ENCODE measurements around the gene CTIF. TPM values are rescaled to one million over a fixed set of nuclear protein-coding genes. Genes with fewer than 3 reads are reported as not detected.

The CTIF gene
- total RNA-seq, 1 experiment from 2014 or later: 26.5 TPM

DNA sequence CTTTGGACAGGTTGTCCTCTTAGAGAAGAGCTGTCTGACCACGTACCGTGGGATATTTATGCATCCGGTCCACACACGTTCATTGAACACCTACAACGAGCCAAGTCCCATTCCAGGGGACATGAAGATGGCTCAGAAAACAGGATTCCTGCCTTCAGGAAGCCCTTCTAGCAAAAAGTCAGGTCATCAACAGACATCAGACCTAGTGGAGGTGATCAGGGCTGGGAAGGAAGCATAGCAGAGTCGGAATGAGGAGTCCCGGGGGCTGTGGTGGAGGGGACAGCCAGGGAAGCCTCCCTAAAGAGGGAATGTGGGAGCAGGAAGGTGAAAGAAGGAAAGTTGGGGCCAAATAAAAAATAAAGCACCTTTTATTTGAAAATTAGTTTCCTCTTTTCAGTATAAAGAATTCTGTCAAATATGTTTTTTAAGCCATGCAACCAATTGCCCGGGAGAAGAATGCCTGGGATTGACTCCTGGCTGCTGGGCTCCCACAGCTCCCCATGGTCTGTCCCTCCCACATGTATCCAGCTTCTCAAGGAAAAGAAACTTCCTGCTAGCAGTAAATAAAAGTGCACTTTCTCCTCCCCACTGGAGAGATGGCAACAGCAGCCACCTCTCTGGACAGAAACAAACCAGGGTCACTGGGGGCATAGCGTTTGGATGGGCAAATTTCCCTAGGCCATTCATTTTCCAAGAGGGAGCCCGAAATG lies 267.1 kb downstream of the CTIF start:
- in situ Hi-C loops (cut with HindIII; ENCODE audit: low pct_unique_long_range_greater_than_20kb, low sequenced_read_pairs) (no loop called here), intact Hi-C loops (cut with micrococcal nuclease; ENCODE audit: unreplicated experiment) (no loop called here)
- ATAC-seq (no peak), DNase-seq (ENCODE audit: low read depth, low spot score) (no peak)
- Histone ChIP-seq H3K9me3 (ENCODE audit: control insufficient read depth, insufficient read depth, low read depth, low read length) (no peaks in the 10 kb centered on the region), H3K4me3 (ENCODE audit: low read depth in 2 of 2, low read length in 2 of 2) (no peak overlapping the region), H3K27me3 (ENCODE audit: control insufficient read depth, insufficient read depth, low read length) (no peaks in the 10 kb centered on the region), H3K36me3 (ENCODE audit: control insufficient read depth, insufficient read depth, low read length) (no peaks in the 10 kb centered on the region), H3K4me1 (ENCODE audit: control insufficient read depth, insufficient read depth, low read length) (no peaks in the 10 kb centered on the region), H3K27ac (ENCODE audit: low read length) (no peak overlapping the region)
- BruUV-seq (replicated peaks): no TSS peak
- ChIA-PET CTCF (no interaction called here), POLR2A (no interaction called here)
- TF ChIP-seq SIN3A (IDR thresholded peaks at IDR 0.05; ENCODE audit: borderline replicate concordance, insufficient read depth, low read depth, low read length) (no peak), REST (IDR thresholded peaks at IDR 0.05; ENCODE audit: insufficient read depth in 1 of 2, low read depth in 2 of 2, low read length in 1 of 2) (no peak), CTCF (IDR thresholded peaks at IDR 0.05) (no peak), POLR2AphosphoS5 (IDR thresholded peaks at IDR 0.05; ENCODE audit: low read depth, low read length) (no peak), TCF7L2 (IDR thresholded peaks at IDR 0.05; ENCODE audit: low read depth, low read length) (no peak)

DNA sequence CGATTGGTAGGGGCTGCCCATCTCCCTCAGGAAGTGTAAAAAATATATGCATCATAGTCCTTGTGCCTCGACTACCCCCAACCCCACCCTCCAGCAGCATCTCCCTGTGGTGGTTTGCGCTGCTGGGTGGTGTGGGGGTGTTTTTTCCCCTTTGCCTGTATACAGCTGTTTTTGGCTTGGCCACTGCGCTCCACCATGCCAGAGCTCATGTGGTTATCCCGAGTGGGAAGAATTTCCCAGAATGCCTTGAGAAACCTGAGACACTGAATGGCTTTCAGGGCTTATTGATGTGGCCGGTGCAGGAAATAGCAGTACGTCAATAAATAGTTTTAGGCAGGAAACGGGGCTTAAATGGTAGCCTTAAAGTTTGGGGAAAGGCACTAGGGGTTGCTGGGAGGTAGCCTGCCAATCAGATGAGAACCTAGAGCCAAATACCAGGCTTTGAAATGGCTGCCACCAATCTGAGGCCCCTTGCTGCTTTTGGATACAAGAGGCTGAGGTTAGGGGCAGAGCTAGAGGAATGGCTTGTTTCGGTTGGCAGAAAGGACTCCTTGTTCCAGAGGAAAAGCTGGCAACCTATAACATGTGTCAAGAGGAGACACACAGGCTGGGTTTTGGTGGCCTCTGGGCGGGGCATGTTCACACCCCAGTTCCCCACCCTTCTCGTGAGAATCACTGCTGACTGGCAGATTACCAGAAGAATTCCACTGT lies 267.9 kb downstream of the CTIF start:
- in situ Hi-C loops (cut with HindIII; ENCODE audit: low pct_unique_long_range_greater_than_20kb, low sequenced_read_pairs) (no loop called here), intact Hi-C loops (cut with micrococcal nuclease; ENCODE audit: unreplicated experiment) (no loop called here)
- no peaks in the 10 kb centered on the region for H3K27me3 ChIP-seq (ENCODE audit: control insufficient read depth, insufficient read depth, low read length)
- BruUV-seq (replicated peaks): no TSS peak
- H3K36me3 ChIP-seq (ENCODE audit: control insufficient read depth, insufficient read depth, low read length): no peaks in the 10 kb centered on the region
- TF ChIP-seq TCF7L2 (IDR thresholded peaks at IDR 0.05; ENCODE audit: low read depth, low read length) (no peak), REST (IDR thresholded peaks at IDR 0.05; ENCODE audit: insufficient read depth in 1 of 2, low read depth in 2 of 2, low read length in 1 of 2) (no peak), SIN3A (IDR thresholded peaks at IDR 0.05; ENCODE audit: borderline replicate concordance, insufficient read depth, low read depth, low read length) (no peak), CTCF (IDR thresholded peaks at IDR 0.05) (no peak), POLR2AphosphoS5 (IDR thresholded peaks at IDR 0.05; ENCODE audit: low read depth, low read length) (no peak)
- ChIA-PET CTCF (no interaction called here), POLR2A (no interaction called here)
- no peak for ATAC-seq
- H3K27ac ChIP-seq (ENCODE audit: low read length): no peak overlapping the region
- no peaks in the 10 kb centered on the region for H3K4me1 ChIP-seq (ENCODE audit: control insufficient read depth, insufficient read depth, low read length)
- no peak overlapping the region for H3K4me3 ChIP-seq (ENCODE audit: low read depth in 2 of 2, low read length in 2 of 2)
- DNase-seq (ENCODE audit: low read depth, low spot score): no peak
- no peaks in the 10 kb centered on the region for H3K9me3 ChIP-seq (ENCODE audit: control insufficient read depth, insufficient read depth, low read depth, low read length)
